ENCODE measurements around the gene GSTM5.
"Not testable (repeated sequence)": the region's sequence is repeated elsewhere in the genome, so short reads cannot be mapped to it uniquely, and the experiment has no call there.

The GSTM5 gene

DNA sequence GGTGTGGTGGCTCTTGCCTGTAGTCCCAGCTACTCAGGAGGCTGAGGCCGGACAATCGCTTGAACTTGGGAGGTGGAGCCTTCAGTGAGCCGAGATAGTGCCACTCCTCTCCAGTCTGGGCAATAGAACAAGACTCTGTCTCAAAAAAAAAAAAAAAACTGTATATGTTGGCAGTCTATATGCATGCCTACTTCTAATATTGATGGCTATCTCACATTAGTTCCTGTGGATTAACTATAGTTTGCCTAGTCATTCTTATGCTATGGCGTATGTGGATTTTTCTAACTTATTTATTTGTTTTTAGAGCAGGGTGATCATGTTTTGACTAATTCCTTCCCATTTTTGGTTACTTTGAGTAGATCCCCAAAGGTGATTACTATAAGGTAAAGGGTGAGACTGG, 15.0 kb upstream of the GSTM5 start:
- no peak for DNase-seq (ENCODE audit: low read depth)

DNA sequence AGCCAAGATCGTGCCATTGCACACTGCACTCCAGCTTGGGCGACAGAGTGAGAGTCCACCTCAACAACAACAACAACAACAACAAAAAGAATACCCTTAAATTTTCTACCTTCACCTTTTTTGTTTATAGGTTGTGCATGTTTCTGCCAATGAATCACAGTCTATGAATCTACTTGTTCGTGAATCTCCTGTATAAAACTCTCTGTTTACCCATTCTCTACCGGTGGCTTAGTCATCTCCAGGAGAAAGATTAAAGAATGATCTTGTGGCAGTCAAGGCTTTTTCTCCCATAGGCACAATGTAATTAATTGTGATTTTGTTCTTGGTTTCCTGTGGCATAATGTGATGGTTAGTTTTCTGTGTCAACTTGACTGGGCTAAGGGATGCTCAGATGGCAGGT, 14.2 kb upstream of the GSTM5 start:
- DNase-seq (ENCODE audit: low read depth): not testable (repeated sequence)

DNA sequence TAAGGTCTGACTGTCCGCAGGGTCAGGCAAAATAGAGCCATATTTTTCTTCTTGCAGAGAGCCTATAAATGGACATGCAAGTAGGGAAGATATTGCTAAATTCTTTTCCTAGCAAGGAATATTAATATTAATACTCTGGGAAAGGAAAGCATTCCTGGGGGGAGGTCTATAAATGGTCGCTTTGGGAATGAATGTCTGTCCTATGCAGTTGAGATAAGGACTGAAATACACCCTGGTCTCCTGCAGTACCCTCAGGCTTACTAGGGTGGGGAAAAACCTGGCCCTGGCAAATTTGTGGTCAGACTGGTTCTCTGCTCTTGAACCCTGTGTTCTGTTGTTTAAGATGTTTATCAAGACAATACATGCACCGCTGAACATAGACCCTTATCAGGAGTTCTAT, 9.1 kb upstream of the GSTM5 start:
- not testable (repeated sequence) for DNase-seq (ENCODE audit: low read depth)

DNA sequence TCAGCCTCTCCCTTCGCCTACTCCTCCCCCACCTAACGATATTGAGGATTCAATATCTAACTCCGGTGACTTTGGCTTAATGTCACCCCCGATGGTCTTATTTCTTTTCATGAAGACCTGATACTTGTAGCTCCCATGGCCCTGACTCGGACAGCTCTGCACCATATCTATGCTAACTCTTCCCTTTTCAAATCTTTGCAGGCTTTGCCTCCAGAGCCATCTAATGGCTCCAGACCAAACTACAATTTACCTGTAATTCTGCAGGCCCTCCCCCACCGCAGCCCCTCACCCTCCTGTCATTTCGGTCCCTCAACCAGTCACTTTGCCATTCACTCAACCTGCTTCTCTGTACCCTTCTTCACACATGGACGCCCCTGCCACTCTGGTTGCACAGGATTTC, 7.9 kb upstream of the GSTM5 start:
- DNase-seq (ENCODE audit: low read depth): no peak

DNA sequence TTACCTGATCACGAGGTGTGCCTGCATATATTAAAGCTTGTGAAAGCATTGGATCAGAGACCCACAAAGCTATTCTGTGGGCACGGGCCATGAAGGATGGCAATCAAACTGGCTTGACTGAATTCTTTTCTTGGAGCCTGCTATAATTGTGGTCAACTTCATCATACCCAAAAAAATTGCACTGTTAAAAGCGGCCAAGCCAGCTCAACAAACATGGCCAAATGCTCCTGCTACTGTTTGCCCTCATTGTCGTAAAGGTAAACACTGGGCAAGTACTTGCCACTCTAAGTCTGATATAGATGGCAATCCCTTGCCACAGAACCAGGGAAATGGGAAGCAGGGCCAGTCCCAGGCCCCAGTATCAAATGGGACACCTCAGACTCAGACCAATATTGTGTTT, 6.6 kb upstream of the GSTM5 start:
- no peak for DNase-seq (ENCODE audit: low read depth)

DNA sequence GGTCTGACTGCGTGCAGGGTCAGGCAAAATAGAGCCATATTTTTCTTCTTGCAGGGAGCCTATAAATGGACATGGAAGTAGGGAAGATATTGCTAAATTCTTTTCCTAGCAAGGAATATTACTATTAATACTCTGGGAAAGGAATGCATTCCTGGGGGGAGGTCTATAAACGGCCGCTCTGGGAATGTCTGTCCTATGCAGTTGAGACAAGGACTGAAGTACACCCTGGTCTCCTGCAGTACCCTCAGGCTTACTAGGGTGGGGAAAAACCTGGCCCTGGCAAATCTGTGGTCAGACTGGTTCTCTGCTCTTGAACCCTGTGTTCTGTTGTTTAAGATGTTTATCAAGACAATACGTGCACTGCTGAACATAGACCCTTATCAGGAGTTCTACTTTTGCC, 3.1 kb upstream of the GSTM5 start:
- DNase-seq (ENCODE audit: low read depth): not testable (repeated sequence)

DNA sequence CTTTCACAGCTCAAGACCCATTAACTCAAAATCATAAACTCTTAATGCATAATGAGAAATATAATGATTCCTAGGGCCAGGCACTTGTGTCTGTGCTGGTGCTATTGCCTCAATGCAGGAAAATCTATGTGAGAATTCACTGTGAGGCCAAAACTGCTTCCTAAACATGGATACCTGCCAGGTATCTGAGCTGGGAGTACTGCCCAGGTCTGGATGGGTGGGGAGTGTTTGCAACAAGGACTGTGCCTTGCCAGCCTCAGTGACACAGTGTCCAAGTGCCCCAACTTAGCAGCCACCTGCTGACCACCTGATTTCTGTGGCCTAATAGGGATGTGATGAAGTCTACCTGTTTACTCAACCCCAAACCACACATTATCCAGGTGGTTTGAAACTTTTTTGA, 2.2 kb upstream of the GSTM5 start:
- DNase-seq (ENCODE audit: low read depth): not testable (repeated sequence)

DNA sequence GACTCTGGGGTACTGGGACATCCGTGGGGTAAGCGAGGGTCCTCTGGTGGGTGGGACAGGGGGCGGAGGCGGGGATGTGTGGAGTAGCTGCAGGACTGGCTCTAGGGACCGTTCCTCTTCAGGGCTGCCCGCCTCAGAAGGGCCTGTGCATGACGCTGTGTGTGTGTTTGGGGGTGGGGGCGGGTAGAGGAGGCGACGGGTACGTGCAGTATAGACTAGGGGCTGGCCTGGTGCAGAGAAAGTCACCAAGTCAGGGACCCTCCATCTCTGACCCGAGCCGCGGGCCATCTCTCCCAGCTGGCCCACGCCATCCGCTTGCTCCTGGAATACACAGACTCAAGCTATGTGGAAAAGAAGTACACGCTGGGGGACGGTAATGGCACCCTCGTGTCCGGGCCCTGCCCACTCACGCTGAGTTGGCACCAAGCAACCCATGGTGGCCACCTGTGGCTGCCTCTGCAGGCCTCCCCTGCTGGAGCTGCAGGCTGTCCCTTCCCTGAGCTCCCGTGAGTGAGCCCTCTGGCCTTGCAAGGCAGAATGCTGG, 342 bp downstream of the GSTM5 start:
- no peak for DNase-seq (ENCODE audit: low read depth)

DNA sequence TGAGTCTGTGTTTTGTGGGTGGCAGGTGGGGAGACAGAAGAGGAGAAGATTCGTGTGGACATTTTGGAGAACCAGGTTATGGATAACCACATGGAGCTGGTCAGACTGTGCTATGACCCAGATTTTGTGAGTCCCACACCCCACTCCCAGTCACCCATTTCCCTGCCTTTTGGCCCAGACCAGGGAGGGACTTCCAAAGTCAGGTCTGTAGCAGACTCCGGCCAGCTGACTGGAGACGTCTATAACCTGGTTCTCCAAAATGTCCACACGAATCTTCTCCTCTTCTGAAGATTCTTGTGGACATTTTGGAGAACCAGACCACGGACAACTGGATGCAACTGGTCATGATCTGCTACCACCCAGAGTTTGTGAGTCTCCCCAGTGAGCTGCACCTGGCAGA, 1.6 kb downstream of the GSTM5 start:
- DNase-seq (ENCODE audit: low read depth): no peak

DNA sequence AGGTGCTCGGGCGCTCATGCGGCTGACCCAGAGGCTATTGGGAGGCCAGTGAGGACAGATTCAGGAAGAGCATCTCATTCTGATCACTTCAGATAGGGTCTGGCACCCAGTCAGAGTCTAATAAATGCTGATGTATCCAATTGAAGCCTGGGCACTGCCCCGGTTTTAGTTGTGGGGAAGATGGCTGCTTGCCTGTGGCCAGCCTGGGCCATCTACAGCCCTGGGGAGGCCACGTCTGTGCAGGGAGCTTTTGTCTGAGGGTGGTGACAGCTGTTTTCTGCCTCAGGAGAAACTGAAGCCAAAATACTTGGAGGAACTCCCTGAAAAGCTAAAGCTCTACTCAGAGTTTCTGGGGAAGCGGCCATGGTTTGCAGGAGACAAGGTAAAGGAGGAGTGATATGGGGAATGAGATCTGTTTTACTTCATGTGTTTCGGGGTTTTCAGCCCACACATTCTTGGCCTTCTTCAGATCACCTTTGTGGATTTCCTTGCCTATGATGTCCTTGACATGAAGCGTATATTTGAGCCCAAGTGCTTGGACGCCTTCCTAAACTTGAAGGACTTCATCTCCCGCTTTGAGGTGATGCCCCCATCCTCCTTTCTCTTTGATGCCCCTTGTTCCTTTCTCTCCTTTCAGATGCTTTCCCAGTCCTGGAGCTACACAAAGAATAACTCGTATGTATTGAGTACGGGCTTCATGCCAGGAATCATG, 2.8 kb downstream of the GSTM5 start:
- DNase-seq (ENCODE audit: low read depth): no peak

DNA sequence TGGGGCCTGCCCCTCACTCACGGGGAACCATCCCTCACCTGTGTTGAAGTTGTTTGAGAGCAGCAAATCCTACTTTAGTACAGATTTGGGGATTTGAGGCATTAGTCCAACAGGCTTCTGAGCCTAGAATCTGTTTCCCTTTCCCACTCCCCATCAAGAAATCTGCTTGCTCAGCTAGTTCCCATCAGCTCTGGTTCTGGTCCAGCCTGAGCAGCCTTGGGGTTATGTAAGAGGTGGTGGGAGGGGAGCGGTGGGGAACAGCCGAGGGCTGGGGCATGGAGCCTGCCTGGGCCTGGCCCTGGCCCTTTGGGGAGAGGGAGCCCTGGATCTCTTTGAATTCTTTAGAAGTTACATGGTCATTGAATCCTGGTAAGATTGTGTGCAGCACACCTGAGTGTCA, 4.1 kb downstream of the GSTM5 start:
- DNase-seq (ENCODE audit: low read depth): no peak

DNA sequence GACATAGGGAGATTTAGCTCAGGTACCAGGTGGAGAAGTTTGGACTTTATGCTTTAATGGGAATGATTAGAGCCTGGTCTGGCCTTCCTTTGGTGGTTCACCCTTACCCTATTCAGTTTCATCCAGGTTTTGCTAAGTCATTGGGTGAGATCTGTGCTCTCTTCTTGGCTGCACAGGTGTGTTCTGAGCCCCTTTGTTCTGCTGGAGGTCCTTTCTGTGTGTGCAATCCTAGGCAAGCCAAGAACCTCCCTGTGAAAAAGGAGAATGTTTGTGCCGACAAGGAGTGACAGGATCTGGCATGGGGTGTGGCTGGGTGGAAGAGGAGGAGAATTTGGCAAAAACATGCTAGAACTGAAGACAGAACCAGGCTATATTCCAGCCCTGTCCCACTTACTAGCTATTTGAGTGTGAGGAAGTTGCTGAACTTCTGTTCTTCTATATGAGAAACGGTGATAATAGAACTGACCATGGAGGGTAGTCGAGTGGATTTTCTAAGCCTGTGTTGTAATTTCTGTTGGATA, 4.6 kb downstream of the GSTM5 start:
- DNase-seq (ENCODE audit: low read depth): no peak

DNA sequence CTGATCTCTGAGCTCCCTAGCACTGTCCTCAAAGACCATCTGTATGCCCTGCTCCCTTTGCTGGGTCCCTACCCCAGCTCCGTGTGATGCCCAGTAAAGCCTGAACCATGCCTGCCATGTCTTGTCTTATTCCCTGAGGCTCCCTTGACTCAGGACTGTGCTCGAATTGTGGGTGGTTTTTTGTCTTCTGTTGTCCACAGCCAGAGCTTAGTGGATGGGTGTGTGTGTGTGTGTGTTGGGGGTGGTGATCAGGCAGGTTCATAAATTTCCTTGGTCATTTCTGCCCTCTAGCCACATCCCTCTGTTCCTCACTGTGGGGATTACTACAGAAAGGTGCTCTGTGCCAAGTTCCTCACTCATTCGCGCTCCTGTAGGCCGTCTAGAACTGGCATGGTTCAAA, 5.7 kb downstream of the GSTM5 start:
- no peak for DNase-seq (ENCODE audit: low read depth)

DNA sequence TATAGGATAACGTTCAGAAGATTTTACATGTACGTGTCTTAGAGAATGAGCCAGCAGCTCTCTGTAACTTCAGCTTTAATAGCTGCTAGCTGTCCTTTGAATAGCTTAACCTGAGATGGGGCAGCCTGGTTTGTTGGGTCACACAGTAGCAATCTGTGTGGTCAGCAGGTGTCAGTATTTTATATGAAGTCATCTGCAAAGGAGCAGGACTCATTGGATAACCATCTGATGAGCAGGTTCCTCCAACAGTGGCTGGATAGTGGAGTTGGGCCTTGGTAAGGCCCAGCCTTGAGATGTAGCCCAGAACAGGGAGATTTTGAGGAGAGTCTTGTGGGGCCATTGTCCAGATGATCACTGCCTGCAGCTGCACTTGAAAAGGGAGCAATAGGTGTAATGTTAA, 6.4 kb downstream of the GSTM5 start:
- DNase-seq (ENCODE audit: low read depth): no peak

DNA sequence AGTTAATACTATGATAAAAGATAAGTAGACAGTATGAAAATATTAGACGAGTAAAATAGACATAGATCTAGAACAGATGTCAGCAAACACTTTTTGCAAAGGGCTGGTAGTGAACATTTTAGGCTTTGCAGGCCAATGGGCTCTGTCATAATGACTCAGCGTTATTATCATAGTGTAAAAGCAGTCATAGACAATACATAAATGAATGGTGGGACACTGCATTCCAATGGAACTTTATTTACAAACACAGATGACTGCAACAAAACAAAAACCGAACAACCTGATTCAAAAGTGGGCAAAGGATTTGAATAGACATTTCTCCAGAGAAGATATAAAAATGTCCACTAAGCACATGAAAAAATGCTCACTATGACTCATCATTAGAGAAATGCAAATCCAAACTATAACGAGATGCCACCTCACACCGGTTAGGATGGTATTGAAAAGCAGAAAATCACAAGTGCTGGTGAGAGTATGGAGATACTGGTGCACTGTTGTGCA, 7.3 kb downstream of the GSTM5 start:
- no peak for DNase-seq (ENCODE audit: low read depth)

DNA sequence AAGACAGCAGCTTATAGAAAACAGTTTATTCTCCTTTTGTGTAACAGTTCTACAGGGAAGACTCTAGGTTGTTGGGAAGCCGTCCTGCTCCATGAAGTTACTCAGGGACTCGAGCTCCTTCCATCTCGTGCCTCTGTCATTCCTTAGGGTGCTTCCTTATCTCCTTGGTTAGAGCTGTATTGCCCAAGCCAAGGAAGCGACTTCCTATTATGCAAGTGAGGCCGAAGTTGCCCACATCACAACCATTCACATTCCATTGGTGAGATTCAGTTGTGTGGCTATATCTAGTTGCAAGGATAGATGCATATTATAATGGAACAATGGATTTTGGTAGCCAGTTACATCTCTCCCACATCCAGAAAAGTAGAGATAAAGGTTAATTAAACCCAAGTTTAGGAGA, 9.0 kb downstream of the GSTM5 start:
- DNase-seq (ENCODE audit: low read depth): no peak

DNA sequence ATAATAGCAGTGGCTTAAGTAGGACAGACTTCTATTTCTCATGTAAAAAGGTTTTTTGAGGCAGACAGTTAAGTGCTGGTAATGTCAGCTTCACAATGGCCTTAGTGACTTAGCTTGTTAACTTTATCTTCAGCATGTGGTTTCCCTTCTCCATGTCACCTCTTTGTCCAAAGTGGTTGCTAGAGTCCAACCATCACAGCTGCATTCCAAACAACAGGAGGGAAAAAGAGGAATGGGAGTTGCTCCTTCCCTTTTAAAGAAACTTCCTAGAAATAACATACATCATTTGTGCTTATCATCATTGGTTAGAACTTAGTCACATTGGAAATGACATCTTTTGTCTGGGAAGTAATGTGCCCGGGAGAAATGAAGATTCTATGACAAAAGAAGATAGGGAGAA, 9.9 kb downstream of the GSTM5 start:
- no peak for DNase-seq (ENCODE audit: low read depth)

DNA sequence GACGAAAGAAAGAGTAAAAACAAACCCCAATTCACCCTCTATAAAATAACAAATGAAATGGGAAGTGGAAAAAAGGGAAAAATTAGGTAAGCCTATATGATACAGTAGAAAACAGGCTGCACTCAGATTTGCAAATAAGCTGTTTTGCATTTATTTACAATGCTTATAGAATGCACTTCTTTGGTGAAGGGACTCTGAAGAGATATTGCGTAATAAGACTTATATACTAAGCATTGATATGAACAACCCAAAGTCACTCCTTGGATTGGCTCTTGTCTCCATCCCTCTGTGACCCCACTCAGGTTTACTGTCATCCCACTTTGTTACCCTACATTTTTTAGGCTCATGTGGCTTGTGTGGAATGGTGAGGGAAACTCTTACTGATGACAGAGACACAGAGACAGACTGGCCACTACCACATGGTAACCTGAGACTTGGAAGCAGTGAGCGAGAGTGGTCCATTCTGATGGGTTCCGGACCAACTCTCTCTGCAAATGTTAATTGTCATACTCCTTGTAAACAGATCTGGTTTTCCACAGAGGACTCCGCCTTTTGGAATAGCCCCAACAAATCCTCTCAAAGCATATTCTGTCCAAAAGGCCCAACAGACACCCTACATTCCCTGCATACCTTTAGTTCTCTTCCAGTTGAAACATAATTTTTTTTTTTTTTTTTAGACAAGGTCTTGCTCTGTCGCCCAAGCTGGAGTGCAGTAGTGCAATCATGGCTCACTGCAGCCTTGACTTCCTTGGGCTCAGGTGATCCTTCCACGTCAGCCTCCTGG, 11.0 kb downstream of the GSTM5 start:
- no peak for DNase-seq (ENCODE audit: low read depth)

DNA sequence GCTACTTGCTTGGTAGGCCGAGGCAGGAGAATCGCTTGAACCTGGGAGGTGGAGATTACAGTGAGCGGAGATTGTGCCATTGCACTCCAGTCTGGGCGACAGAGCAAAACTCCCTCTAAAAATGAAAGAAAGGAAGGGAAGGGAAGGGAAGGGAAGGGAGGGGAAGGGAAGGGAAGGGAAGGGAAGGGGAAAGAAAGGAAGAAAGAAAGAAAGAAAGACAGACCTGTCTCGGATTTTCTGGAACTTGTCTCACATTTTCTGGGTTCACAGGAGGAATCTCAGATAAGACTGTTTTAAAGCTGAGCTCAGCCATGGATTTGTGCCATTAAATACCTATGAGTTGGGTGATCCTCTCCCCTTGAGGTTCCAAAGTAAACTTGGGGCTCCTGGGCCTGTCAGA, 12.9 kb downstream of the GSTM5 start:
- no peak for DNase-seq (ENCODE audit: low read depth)

DNA sequence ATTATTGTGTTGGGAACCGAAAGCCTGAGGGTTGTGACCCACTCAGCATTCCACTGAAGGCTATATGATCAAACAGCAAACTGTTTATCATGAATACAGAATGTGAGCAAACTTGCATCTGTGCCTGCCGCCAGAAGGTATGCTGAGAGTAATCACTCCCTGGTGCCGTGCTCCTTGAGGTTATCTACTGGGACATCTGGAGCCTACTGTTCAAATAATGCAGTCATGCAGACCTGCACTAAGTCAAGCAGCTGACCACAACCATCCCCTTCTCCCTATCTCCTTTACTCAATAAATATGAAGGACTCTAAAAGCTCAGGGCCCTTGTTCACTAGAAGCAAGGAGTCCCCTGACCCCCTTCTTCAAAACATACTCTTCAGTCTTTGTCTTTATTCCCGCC, 13.5 kb downstream of the GSTM5 start:
- DNase-seq (ENCODE audit: low read depth): no peak

DNA sequence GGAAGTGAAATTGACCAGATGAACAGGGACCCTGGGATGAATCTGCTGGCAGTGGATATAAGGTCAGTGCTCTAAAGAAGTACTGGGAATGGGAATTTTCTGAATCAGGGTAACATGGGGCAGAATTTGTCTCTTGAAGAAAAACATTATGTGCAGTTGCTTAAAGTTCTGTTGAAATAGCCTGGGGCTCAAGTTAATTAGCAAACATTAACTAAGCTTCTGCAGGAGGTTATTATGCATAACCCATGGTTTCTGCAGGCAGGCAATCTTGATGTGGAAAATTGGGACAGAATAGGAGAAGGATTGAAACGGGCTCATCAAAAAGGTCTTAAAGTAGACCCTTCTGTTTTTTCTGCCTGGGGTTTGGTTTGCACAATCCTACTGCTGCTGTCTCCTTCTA, 14.0 kb downstream of the GSTM5 start:
- DNase-seq (ENCODE audit: low read depth): no peak

DNA sequence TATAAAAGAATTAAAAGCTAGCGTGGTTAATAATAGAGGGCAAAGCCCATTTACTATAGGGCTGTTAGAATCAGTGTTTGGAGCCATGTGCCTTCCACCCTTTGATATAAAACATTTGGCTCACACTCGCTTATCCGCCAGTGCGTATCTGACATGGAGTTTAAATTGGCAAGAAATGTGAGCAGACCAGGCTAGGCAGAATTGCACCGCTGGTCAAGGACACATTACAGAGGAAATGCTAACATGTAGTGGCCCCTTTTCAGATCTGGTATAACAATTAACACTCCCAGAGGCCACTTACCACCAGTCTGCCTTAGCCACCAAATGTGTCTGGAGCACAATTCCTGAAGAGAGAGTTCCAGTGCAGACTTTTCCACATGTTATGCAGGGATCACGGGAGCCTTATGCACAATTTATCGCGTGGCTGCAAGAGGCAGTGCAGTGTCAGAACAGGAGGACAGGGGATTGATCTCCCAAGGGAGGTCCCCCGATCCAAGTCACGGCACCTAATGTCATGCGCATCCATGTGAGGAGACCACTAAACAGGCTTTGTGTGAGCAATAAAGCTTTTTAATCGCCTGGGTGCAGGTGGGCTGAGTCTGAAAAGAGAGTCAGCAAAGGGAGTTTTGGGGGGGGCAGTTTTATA, 14.8 kb downstream of the GSTM5 start:
- no peak for DNase-seq (ENCODE audit: low read depth)

DNA sequence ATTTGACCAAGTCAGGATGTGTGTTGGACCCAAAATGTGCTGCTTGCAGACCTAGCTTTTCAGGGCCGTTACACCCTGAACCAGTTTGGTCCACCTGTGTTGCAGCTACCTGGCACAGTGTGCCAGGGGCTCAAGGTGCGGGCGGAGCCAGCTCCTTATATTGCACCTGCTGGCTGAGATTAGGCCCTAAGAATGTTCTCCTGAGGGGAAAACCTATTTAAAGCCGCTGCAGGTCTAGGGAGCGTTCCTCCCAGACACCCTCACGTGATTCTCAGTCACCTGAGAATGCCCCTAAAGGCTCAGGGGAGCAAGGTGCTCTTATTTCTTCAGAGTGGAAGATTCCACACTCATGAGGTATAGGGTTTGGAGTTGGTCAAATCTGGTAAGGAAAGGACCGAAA, 16.8 kb downstream of the GSTM5 start:
- DNase-seq (ENCODE audit: low read depth): no peak
